HG03342 (cell line): ENCODE data around the gene PKD1L1.
"Not testable (repeated sequence)": the region's sequence is repeated elsewhere in the genome, so short reads cannot be mapped to it uniquely, and the experiment has no call there.

Experiments used
- ATAC-seq: cut with Tn5 transposase; IDR thresholded peaks from one replicate; pipeline ENCODE4 v1.9.1; 2021; ENCODE audit warnings: mild to moderate bottlenecking, moderate library complexity; ENCODE audit not compliant: unreplicated experiment

PKD1L1 gene

GRCh38 chr7:47965456-47965855 lies 17.2 kb upstream of the PKD1L1 start:
- ATAC-seq, result no peak

GRCh38 chr7:47962262-47962661 lies 14.0 kb upstream of the PKD1L1 start:
- no peak for ATAC-seq

GRCh38 chr7:47957156-47957555 lies 8.9 kb upstream of the PKD1L1 start:
- ATAC-seq, result no peak

GRCh38 chr7:47956220-47956619 lies 8.0 kb upstream of the PKD1L1 start:
- ATAC-seq, result no peak

DNA sequence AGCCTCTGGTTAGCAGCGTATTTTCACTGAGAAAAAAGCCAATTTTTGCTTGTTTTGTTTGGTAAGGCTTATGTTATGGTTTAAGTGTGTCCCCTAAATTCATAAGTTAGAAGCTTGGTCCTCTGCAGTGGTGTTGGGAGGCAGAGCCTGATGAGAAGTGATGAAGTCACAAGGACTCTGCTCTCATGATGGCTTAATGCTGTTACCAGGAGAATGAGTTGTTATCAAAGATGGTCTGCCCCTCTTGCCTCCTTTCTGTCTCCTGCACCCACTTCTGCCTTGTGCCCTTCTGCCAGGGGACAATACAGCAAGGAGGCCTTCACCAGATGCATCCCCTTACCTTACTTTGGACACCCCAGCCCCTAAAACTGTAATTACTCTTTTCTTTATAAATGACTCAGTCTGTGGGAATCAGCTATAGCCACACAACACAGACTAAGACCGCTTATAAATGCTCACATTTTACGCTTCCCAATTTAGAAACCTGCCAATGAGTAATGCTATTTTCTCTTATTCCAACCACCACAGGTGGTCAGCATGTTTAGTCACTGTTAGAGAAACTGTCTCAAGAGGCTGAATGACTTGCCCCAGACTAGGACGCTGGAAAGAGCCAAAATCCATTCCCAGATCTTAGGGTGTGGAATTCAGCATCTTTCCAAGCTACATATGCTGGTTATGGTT lies 6.1 kb upstream of the PKD1L1 start:
- peak; percentile 43 for ATAC-seq

- ATAC-seq, result peak; percentile 43
Observed at GRCh38 chr7:47953822-47954221, 5.6 kb upstream of the PKD1L1 start.

DNA sequence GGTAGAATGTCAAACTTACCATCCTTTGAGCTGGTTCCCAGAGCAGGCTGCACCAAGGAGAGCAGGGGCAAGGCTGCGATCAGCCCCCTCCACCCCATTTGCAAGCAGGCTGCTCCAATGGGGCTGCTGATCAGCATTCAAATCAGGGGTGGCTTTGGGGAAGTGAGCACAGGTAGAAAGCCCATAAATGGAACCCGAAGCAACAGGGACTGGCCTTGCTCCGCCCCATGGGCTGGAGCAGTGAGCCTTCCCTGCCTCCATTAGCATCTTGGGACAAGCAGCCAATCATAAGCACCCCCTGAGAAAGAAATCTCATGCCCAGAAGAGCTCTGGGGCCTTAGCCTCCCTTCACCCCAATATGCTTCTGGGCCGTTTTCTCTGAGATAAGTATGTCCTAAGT lies 4.0 kb upstream of the PKD1L1 start:
- no peak for ATAC-seq

GRCh38 chr7:47951374-47951773 lies 3.1 kb upstream of the PKD1L1 start:
- ATAC-seq, result no peak

GRCh38 chr7:47950714-47951113 lies 2.4 kb upstream of the PKD1L1 start:
- no peak for ATAC-seq

DNA sequence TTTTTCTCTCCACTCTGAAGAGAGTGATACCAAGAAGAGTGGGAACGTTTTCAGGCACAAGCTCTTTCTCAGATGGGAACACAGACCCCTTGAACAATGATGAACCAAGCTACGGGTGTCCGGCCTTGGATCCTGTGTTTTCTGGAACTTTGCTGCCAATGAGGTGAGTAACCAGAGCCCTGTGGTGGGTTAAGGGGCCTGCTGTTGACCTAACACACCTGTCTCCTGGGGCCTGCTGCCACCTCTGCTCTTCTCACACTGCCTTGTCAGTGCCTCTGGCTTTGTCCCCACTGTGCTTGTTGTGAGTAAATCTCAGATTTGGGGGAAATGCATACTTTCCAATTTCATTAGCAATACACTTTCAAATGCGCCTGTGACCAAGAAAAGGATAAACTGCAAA lies 1.4 kb upstream of the PKD1L1 start:
- no peak for ATAC-seq

DNA sequence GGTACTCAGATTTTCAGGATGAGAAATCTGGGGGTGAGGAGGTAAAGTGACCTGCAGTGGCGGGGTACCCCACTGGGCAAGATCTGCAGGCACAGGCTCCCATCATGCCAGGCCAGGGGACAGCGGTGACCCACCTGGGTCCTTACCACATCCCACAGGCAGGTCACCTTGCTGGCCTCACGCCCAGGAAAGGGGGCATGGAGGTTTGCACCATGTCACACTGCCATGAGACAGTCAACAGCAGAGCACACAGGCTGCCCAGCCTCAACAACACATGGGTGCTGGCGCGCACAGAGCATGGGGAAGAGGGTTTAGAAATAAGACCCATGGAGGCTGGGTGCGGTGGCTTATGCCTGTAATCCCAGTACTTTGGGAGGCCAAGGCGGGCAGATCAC lies 914 bp downstream of the PKD1L1 start:
- no peak for ATAC-seq

DNA sequence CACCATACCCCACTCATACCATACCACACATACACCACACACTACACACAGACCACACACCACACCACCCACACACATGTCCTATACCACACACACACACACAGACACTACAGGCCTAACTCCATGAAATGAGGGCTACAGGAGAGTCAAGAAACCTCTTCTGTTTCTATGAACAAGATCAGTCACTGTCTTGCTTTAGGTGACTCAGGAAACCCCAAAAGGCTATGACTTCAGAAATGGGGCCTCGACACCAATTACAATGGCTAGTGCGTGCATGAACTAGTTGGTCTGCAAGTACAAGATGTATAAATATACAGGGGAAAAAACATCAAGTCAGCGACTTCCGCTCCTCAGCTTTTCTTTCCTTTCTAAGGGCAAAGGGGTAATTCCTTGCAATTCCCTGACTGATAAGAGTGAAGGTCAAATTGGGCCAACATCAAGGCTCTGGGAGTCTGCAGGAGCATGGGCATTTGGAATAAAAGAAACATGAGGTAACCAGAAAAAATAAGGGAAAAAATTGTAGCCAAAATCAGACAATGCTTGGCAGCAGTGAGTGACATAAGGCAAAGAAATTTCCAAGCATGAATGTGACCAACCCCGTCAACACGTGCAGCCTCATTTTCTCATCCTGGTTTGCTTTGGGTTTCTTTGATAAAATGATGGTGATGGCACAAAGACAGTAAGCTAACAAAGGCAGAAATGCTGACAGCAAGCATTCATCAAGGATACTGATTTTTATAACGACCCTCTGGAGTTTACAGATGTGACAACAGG lies 1.5 kb downstream of the PKD1L1 start:
- no peak for ATAC-seq

GRCh38 chr7:47945261-47946015 lies 2.8 kb downstream of the PKD1L1 start:
- ATAC-seq, result no peak

DNA sequence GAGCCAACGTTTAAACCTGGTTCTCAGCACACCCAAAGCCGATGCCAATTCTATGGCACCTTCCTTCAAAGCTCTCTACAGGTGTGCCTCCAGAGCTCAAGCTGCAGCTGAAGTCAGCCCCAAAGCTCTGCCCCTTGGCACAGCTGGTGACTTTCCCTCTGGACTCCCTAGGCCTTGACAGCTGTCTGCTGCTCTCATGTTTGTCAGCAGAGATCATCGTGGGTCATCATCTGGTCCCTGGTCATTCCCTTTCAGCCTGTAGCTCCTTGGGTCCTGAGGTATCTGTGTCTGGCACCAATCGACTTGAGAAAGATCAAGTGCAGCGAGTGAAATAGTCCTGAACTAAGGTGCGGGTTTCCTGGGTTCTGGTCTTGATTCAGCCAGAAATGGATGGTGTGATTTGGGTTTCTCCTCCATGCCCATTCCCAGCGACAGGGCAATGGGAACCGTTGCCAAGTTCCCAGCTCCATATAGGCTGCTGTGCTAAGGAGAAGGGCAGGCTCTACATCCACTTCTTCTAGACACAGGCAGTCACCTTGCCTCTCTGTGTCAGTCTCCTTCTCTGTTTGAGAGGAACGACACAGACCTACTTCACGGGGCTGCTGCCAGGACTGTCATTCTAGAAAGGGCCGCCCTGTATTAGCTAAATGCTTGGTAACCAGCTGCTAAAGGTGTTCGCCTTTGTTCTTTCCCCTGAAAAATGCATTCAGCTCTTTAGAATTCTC lies 3.6 kb downstream of the PKD1L1 start:
- no peak for ATAC-seq

GRCh38 chr7:47943676-47944474 lies 4.4 kb downstream of the PKD1L1 start:
- no peak for ATAC-seq

DNA sequence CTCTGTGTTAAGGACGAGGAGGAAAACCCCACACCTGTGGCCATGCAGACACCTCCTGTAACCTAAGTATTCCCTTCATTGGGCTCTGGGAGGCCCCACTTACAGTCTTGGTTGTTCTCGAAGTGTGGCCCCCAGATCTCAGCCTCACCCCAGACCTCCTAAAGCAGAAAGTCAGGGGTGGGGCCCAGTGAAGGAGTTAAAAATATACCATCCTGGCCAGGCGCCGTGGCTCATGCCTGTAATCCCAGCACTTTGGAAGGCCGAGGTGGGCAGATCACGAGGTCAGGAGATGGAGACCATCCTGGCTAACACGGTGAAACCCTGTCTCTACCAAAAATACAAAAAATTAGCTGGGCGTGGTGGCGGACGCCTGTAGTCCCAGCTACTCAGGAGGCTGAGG lies 5.6 kb downstream of the PKD1L1 start:
- ATAC-seq, result not testable (repeated sequence)

- no peak for ATAC-seq
Observed at GRCh38 chr7:47942132-47942531, 6.1 kb downstream of the PKD1L1 start.

GRCh38 chr7:47941136-47941844 lies 7.0 kb downstream of the PKD1L1 start:
- no peak for ATAC-seq

DNA sequence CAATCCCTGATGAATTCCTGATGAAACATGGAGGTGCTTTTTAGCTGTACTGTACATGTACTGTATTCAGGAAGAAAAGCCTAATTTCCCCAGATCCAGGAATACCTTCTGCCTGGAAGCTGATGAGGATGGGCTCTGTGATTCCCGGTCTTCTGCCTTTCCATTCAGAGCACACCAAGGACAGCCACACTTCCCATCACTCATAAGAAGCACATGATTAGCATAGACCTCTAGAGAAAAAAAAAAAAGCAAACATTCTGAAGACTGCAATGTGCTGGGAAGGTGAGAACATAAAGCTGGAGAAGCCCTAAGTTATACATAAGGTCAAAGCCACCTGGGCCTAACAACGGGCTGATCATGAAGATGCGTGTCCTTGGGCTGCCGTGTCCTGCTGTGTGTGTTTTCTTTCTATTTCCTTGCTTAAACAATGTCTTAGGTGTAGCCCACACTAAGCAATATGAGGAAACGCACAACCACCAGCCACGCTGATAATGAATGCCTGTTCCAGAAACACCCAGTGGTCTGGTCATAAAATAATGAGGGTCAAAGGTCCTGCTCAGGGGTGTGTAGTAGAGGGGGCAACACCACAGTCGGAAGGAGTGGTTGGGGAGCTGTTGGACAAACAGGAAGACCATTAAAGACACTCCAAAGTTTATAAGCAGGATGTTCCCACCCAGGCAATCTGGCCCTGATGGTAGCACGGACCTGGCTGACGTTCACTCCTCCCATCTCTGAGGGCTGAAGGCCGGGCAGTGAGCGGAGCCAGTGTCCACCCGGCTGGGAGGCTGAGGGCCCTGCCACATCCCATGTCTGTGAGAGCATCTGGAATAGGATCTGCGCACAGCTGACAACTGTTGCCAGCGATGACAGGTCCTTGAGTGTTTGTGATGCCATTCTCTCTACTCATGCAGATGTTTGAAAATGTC lies 7.9 kb downstream of the PKD1L1 start:
- ATAC-seq, result no peak
